ENCODE measurements around the gene TMEM235. TPM values are rescaled to one million over a fixed set of nuclear protein-coding genes. Genes with fewer than 3 reads are reported as not detected.
"Not testable (repeated sequence)": the region's sequence is repeated elsewhere in the genome, so short reads cannot be mapped to it uniquely, and the experiment has no call there.

Gene TMEM235
- total RNA-seq, 1 experiment from 2014 or later, result not detected

- DNase-seq (ENCODE audit: unreplicated experiment), result no peak
- ChIA-PET POLR2A (no interaction called here), CTCF (interaction anchor here (0.5 to 1.0 kb wide), 2 partner anchors 16 to 194 kb away, joined by 3 to 4 read pairs; no protein-coding TSS in a partner anchor)
- intact Hi-C loops (cut with micrococcal nuclease), result no loop called here
- Mint-ChIP-seq H3K9me3 (ENCODE audit: unreplicated experiment) (no peaks in the 10 kb centered on the region), H3K27ac (ENCODE audit: low read depth, unreplicated experiment) (no peak overlapping the region), H3K36me3 (ENCODE audit: insufficient read depth, unreplicated experiment) (peaks cover 6% of the 10 kb centered on the region), H3K27me3 (ENCODE audit: insufficient read depth, unreplicated experiment) (peaks cover 14% of the 10 kb centered on the region), H3K4me3 (ENCODE audit: unreplicated experiment) (no peak overlapping the region), H3K4me1 (ENCODE audit: insufficient read depth, unreplicated experiment) (no peaks in the 10 kb centered on the region)
- BruUV-seq (replicated peaks), result no TSS peak
- TF ChIP-seq, protein P1, sequence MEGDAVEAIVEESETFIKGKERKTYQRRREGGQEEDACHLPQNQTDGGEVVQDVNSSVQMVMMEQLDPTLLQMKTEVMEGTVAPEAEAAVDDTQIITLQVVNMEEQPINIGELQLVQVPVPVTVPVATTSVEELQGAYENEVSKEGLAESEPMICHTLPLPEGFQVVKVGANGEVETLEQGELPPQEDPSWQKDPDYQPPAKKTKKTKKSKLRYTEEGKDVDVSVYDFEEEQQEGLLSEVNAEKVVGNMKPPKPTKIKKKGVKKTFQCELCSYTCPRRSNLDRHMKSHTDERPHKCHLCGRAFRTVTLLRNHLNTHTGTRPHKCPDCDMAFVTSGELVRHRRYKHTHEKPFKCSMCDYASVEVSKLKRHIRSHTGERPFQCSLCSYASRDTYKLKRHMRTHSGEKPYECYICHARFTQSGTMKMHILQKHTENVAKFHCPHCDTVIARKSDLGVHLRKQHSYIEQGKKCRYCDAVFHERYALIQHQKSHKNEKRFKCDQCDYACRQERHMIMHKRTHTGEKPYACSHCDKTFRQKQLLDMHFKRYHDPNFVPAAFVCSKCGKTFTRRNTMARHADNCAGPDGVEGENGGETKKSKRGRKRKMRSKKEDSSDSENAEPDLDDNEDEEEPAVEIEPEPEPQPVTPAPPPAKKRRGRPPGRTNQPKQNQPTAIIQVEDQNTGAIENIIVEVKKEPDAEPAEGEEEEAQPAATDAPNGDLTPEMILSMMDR (IDR thresholded peaks at IDR 0.05; ENCODE audit: unreplicated experiment), result no peak
Measured at GRCh38 chr17:78234261-78234865, 2.9 kb downstream of the TMEM235 start.

- H3K4me3 Mint-ChIP-seq (ENCODE audit: unreplicated experiment); POLR2A ChIA-PET; intact Hi-C loops (cut with micrococcal nuclease); H3K36me3 Mint-ChIP-seq (ENCODE audit: insufficient read depth, unreplicated experiment); H3K27ac Mint-ChIP-seq (ENCODE audit: low read depth, unreplicated experiment); BruUV-seq (replicated peaks); DNase-seq (ENCODE audit: unreplicated experiment); H3K9me3 Mint-ChIP-seq (ENCODE audit: unreplicated experiment); H3K4me1 Mint-ChIP-seq (ENCODE audit: insufficient read depth, unreplicated experiment): not testable (repeated sequence)
- CTCF ChIA-PET, result interaction anchor here (1.0 kb wide), 1 partner anchor 15 kb away, joined by 4 read pairs; no protein-coding TSS in a partner anchor
- peaks cover 14% of the 10 kb centered on the region for H3K27me3 Mint-ChIP-seq (ENCODE audit: insufficient read depth, unreplicated experiment)
Measured at GRCh38 chr17:78235022-78235421, 3.6 kb downstream of the TMEM235 start.

DNA sequence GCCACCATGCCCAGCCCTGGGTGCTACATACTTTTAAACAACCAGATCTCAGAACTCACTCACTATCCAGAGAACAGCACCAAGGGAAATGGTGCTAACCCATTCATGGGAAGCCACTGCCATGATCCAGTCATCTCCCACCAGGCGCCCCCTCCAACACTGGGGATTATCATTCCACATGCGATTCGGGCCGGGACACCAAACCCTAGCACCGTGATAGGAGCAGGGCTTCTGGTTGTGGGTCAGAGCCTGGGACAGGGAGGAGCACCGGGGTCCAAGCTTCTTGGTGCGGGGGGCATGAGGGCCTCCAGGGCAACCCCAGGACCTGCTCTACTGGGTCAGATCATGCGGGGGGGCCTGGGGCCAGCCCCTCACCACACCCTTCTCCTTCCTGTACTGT lies 4.5 kb downstream of the TMEM235 start:
- Mint-ChIP-seq H3K27ac (ENCODE audit: low read depth, unreplicated experiment) (no peak overlapping the region), H3K9me3 (ENCODE audit: unreplicated experiment) (no peaks in the 10 kb centered on the region), H3K4me3 (ENCODE audit: unreplicated experiment) (no peak overlapping the region), H3K36me3 (ENCODE audit: insufficient read depth, unreplicated experiment) (peaks cover 6% of the 10 kb centered on the region), H3K27me3 (ENCODE audit: insufficient read depth, unreplicated experiment) (peaks cover 9% of the 10 kb centered on the region), H3K4me1 (ENCODE audit: insufficient read depth, unreplicated experiment) (no peaks in the 10 kb centered on the region)
- intact Hi-C loops (cut with micrococcal nuclease), result no loop called here
- no peak for DNase-seq (ENCODE audit: unreplicated experiment)
- ChIA-PET POLR2A (no interaction called here), CTCF (no interaction called here)
- TF ChIP-seq, protein P1 (IDR thresholded peaks at IDR 0.05; ENCODE audit: unreplicated experiment), result no peak
- BruUV-seq (replicated peaks), result no TSS peak

DNA sequence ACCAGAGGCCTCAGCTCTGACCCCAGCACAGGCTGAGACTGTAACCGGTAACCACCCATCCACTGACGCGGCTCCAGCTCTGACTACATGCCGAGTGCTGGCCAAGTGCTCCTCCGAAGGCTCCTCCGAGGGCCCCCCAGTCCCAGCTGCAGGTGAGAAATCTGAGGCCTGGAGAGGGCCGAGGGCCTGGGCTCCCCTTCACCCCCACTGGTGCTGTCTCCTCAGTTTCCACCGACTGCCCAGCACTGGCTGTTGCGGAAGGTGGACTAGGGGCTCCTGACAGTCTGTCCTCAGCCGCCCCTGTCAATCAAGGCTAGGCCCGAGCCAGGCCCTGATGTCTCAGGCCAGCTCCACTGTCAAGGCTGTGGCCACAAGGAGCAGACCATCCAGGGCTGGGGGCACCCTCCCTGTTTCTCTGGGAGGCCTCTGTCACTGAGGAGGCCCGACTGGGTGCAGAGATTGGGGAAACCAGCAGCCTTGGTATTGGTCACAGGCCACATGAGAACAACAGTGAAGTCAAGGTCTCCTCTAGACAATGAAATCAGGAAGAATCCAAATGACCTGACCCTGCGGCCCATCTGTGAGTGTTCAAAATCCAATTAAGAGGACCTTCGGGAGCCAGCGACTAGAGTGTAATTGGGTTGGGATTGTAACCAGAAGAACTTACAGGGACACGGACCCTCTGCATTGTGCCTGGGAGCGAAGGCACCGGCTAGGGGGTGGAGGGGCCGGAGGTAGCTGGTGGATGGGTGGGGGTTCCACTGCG lies 5.1 kb downstream of the TMEM235 start:
- ChIA-PET POLR2A (no interaction called here), CTCF (no interaction called here)
- H3K9me3 Mint-ChIP-seq (ENCODE audit: unreplicated experiment), result no peaks in the 10 kb centered on the region
- intact Hi-C loops (cut with micrococcal nuclease), result no loop called here
- H3K4me3 Mint-ChIP-seq (ENCODE audit: unreplicated experiment), result no peak overlapping the region
- TF ChIP-seq, protein P1 (IDR thresholded peaks at IDR 0.05; ENCODE audit: unreplicated experiment), result no peak
- peaks cover 2% of the 10 kb centered on the region for H3K4me1 Mint-ChIP-seq (ENCODE audit: insufficient read depth, unreplicated experiment)
- BruUV-seq (replicated peaks), result no TSS peak
- no peak overlapping the region for H3K27ac Mint-ChIP-seq (ENCODE audit: low read depth, unreplicated experiment)
- H3K27me3 Mint-ChIP-seq (ENCODE audit: insufficient read depth, unreplicated experiment), result peaks cover 3% of the 10 kb centered on the region
- peaks cover 6% of the 10 kb centered on the region for H3K36me3 Mint-ChIP-seq (ENCODE audit: insufficient read depth, unreplicated experiment)
- no peak for DNase-seq (ENCODE audit: unreplicated experiment)
